Cardiac fibroblast (primary cell): ENCODE data around the gene PAEP.
"Not testable (repeated sequence)": the region's sequence is repeated elsewhere in the genome, so short reads cannot be mapped to it uniquely, and the experiment has no call there.

Experiments used
- DNase-seq, 2 donors: peaks; one replicate each; pipeline versions ENCODE4 v3.0.0 to v3.0.0-alpha.2; 2010; ENCODE audit warnings: low read depth in 2 of 2
- H3K4me3 ChIP-seq, 2 donors: replicated peaks in 1 of 2; 1 replicate in 1 of 2; 2 replicates in 1 of 2; pipeline ENCODE4 v1.5.1; 2011; ENCODE audit warnings: low read depth in 2 of 2, low read length in 2 of 2, mild to moderate bottlenecking in 2 of 2, moderate library complexity in 1 of 2
- TF ChIP-seq, protein P1 (sequence below): IDR thresholded peaks from one replicate; pipeline ENCODE4 v1.5.1; 2011; ENCODE audit warnings: low read depth, mild to moderate bottlenecking, low read length, inconsistent platforms

Gene PAEP

DNA sequence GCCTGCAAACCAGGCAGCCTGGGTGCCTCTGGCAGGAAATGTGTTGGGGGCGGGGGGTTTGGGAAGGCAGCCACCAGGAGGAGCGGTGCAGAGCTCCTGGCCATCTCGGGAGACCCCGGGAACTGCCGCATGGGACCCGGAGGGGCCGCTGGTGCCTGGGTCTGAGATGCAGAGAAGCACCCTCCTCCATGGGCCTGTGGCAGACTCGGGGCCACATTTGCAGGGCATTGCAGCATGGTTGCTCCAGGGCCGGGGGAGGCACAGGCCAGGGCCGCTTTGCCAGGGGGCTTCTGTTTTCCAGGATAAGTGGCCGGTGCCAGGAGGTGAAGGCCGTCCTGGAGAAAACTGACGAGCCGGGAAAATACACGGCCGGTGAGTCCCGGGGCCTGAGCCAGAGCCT lies 38.6 kb upstream of the PAEP start:
- DNase-seq: no peak
- TF ChIP-seq, protein P1, sequence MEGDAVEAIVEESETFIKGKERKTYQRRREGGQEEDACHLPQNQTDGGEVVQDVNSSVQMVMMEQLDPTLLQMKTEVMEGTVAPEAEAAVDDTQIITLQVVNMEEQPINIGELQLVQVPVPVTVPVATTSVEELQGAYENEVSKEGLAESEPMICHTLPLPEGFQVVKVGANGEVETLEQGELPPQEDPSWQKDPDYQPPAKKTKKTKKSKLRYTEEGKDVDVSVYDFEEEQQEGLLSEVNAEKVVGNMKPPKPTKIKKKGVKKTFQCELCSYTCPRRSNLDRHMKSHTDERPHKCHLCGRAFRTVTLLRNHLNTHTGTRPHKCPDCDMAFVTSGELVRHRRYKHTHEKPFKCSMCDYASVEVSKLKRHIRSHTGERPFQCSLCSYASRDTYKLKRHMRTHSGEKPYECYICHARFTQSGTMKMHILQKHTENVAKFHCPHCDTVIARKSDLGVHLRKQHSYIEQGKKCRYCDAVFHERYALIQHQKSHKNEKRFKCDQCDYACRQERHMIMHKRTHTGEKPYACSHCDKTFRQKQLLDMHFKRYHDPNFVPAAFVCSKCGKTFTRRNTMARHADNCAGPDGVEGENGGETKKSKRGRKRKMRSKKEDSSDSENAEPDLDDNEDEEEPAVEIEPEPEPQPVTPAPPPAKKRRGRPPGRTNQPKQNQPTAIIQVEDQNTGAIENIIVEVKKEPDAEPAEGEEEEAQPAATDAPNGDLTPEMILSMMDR: no peak
- no peak overlapping the region for H3K4me3 ChIP-seq

DNA sequence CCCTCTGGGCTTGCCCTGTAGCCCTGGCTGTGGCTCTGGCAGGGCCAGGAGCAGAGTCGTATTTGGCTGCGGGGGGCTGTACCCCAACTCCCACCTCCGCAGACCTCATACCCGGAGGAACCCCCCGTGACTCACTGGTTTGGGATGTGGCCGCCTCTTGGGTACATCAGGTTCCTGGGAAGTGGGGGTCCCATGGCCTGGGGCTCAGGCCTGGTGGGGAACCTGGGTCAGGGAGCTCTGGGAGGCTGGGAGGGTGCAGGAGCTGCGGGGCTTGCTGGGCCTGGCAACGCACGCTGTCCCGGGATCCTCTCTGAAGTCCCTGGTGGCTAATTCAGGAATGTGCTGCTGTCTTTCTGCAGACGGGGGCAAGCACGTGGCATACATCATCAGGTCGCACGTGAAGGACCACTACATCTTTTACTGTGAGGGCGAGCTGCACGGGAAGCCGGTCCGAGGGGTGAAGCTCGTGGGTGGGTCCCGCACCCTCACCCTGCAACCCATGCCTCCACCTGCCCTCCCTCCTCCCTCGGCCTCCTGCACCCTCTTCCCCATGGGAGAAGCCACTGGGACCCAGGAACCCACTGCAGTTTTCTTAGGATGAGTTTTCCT lies 37.9 kb upstream of the PAEP start:
- H3K4me3 ChIP-seq: no peak overlapping the region
- DNase-seq: no peak
- TF ChIP-seq, protein P1: no peak

DNA sequence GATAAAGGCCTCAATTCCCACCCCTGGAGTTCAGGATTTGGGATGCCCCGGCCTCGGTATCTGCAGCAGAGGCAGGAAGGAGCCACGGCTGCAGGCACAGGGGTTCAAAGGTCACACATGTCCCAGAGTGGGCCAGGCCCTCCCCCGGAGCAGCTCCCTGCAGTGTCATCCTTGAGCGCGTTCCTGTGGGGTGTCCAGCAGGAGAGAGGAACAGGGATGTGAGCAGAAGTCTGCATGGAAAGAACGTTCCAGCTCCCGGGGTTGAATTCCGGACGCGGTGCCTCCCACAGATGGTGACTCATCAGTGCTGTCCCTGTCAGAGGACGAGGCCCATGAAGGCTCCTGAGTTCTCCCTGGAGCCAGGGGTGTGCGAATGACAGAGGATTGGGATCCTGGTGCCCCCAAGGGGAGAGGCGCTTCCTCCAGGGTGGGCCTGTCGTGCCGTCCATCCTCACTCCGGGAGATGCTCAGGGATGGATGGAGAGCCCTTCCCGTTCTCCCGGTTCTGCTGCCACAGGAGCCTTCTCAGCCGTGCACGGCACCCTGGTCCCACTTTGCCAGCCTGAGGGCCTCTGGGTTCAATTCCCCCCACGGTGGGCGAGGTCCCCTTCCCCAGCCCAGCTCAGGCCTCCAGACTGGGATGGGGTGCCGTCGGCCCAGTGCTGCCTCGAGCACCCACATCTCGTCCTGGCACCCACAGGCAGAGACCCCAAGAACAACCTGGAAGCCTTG lies 37.3 kb upstream of the PAEP start:
- TF ChIP-seq, protein P1: no peak
- H3K4me3 ChIP-seq: no peak overlapping the region
- peak; percentile 25 to 41 for DNase-seq

DNA sequence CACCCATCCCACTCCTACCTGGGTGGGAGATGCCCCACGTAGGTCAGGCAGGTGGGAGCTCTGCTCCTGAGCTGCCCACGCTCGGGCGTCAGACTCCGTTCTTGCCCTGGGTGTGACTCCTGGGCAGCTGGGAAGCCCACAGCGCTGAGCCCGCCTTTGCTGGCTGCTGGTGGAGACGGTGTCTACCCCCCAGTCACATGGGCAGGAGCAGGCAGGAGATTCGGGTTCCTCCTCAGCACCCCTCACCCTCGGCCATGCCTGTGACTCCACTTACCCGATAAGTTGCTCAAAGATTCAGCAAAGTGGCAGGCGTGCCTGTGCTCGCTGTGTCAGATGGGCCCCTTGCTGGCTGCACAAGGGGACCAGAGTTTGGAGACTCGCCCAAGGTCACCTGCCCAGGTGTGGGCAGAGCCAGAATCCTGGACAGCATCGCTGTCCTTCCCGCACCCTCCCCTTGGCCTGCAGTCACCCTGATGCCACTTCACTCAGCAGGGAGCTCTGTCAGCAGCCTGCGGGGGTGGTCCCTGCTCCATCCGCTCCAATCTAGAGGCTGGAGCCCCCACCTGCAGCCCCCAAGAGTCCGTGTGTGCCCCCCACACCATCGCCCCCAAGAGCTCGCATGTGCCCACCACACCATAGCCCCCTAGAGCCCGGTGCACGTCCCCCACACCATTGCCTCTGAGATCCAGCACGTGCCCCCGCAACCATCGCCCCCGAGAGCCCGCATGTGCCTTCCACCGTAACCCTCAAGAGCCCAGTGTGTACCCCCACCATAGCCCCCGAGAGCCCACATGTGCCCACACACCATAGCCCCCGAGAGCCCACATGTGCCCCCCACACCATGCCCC lies 36.1 kb upstream of the PAEP start:
- no peak overlapping the region for H3K4me3 ChIP-seq

DNA sequence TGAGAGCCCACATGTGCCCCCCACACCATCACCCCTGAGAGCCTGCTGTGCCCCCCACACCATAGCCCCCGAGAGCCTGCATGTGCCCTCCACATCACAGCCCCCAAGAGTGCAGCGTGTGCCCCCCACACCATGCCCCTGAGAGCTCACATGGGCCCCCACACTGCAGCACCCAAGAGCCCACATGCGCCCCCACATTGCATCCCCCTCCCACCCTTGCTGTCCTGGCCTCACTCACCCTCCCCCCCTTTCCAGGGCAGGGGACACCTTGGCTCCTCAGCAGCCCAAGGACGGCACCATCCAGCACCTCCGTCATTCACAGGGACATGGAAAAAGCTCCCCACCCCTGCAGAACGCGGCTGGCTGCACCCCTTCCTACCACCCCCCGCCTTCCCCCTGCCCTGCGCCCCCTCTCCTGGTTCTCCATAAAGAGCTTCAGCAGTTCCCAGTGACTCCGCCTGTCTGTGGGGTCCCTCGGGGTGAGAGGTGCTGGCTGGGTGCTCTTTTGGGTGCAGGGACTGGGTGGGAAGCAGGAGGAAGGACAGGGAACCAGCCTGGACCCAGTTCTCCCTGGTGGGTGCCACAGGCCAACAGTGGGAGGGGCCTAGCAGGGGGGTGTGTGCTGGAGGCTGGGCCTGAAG lies 35.3 kb upstream of the PAEP start:
- DNase-seq: no peak
- H3K4me3 ChIP-seq: no peak overlapping the region
- TF ChIP-seq, protein P1: no peak

More for the DNA sequence above, 36.1 kb upstream of the PAEP start:
- DNase-seq: no peak
- TF ChIP-seq, protein P1: no peak

DNA sequence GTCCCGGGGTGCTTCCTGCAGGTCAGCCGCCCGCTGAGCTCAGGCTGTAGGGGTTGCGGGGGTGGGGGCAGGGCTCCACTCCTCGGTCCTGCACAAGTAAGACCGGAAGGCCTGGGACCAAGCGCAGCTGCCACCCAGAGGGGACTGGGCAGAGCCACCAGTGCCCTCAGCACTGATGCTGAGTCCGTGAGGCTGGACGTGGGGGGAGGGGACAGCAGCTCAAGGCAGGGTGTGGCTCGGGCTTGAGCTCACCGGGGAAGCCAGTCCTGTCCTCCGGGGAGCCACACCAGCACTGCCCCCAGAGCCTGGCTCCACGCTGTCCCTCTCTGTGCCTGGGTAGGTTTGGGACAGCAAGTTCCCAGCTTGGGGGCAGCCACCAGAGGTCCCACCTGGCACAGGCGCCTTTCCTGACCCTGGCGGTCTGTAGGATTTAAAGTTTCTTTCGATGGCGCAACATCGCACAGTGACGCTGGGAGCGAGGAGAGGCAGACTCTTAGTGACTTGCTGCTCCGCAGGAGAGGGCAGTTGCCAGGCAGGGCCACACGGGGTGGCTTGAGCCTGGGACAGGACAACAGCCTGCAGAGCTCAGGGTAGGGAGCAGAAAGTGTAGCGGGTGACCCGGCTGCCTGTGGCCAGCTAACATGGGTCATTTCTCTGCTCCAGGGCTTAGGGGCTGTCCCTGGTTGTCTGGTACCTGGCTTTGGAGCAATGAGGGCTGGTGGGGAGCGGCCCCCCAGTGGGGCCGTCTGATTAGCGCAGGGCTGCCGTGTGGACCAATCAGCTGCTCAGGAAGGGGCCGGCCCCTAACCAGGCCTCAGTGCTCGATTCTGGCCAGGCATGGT lies 34.6 kb upstream of the PAEP start:
- no peak for DNase-seq
- no peak overlapping the region for H3K4me3 ChIP-seq
- TF ChIP-seq, protein P1: no peak

DNA sequence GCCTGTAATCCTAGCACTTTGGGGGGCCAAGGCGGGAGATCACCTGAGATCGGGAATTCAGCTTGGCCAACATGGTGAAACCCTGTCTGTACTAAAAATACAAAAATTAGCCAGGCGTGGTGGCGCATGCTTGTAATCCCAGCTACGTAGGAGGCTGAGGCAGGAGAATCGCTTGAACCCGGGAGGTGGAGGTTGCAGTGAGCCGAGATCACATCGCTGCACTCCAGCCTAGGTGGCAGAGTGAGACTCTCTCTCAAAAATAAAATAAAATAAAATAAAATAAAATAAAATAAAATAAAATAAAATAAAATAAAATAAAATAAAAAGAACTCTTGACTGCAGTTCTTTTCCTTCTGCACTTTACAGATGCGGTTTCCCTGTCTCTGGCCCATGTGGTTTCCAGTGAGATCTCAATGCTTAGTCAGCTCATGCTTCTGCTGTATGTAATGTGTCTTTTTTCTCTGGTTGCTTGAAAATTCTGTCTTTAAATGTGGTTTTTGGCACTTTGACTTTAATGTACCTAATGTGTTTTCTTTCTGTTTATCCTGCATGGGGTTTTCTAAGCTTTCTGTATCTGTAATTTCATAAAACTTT lies 32.6 kb upstream of the PAEP start:
- not testable (repeated sequence) for DNase-seq, H3K4me3 ChIP-seq
